Common myeloid progenitor, CD34-positive (primary cell): Measurements from ENCODE around the gene CAMTA1.

Experiments
- CTCF ChIA-PET: fragments of 350-600 bp; sonication (Branson Sonifier 250); formaldehyde crosslinking; loops from one replicate; lab custom pipeline; 2021; ENCODE audit warnings: antibody characterized with exemption; lab: Charles Lee
- POLR2A ChIA-PET: fragments of 350-600 bp; sonication (Branson Sonifier 250); formaldehyde crosslinking; loops from one replicate; lab custom pipeline; 2021; ENCODE audit warnings: antibody characterized with exemption; lab: Charles Lee
- DNase-seq, 3 donors: peaks; one replicate each; pipeline versions ENCODE4 v3.0.0 to v3.0.0-alpha.2; 2013
- H3K27ac ChIP-seq, 2 experiments: 1 replicate in 1 of 2; 2 replicates in 1 of 2; pipeline ENCODE4 v1.7.0; 2013; ENCODE audit warnings: inconsistent platforms in 2 of 2, low read length in 2 of 2, mild to moderate bottlenecking in 2 of 2, low read depth in 1 of 2, moderate library complexity in 1 of 2; ENCODE audit not compliant: severe bottlenecking in 2 of 2, insufficient read depth in 1 of 2, poor library complexity in 1 of 2
- H3K27me3 ChIP-seq, 5 experiments: replicated peaks in 2 of 5; 1 replicate in 3 of 5; 2 replicates in 2 of 5; pipeline versions ENCODE4 v1.6.1 to v1.7.0; 2013; ENCODE audit warnings: low read length in 4 of 5, mild to moderate bottlenecking in 2 of 5, moderate library complexity in 2 of 5, inconsistent platforms in 1 of 5; ENCODE audit not compliant: insufficient read depth in 5 of 5, control insufficient read depth in 4 of 5
- H3K36me3 ChIP-seq, 4 experiments: 1 replicate in 2 of 4; 2 replicates in 2 of 4; pipeline versions ENCODE4 v1.6.1 to v1.7.0; 2013; ENCODE audit warnings: low read length in 3 of 4, control low read depth in 1 of 4, mild to moderate bottlenecking in 1 of 4; ENCODE audit not compliant: control insufficient read depth in 4 of 4, insufficient read depth in 4 of 4
- H3K4me1 ChIP-seq, 4 experiments: 1 replicate in 3 of 4; 2 replicates in 1 of 4; pipeline versions ENCODE4 v1.6.1 to v1.7.1; 2013; ENCODE audit warnings: low read length in 3 of 4, mild to moderate bottlenecking in 3 of 4, control low read depth in 1 of 4, inconsistent platforms in 1 of 4, moderate library complexity in 1 of 4; ENCODE audit not compliant: control insufficient read depth in 4 of 4, insufficient read depth in 4 of 4; ENCODE audit errors: control extremely low read depth in 1 of 4
- H3K4me3 ChIP-seq, 7 experiments: 1 replicate in 4 of 7; 2 replicates in 3 of 7; pipeline versions ENCODE4 v1.5.1 to v1.7.0; 2013; ENCODE audit warnings: mild to moderate bottlenecking in 7 of 7, low read length in 6 of 7, moderate library complexity in 6 of 7, inconsistent platforms in 2 of 7, low read depth in 2 of 7, control low read depth in 1 of 7; ENCODE audit not compliant: insufficient read depth in 4 of 7, control insufficient read depth in 1 of 7; ENCODE audit errors: extremely low read depth in 1 of 7
- H3K9me3 ChIP-seq, 5 experiments: 1 replicate in 4 of 5; 2 replicates in 1 of 5; pipeline versions ENCODE4 v1.6.1 to v1.7.1; 2013; ENCODE audit warnings: low read length in 4 of 5, mild to moderate bottlenecking in 2 of 5, inconsistent platforms in 1 of 5, low read depth in 1 of 5, moderate library complexity in 1 of 5; ENCODE audit not compliant: control insufficient read depth in 4 of 5, insufficient read depth in 2 of 5; ENCODE audit errors: control extremely low read depth in 1 of 5
- WGBS: methylation state at CpG from one replicate; pipeline ENCODE4 v1.1.5; 2013; ENCODE audit not compliant: insufficient coverage; 5-methylcytosine and 5-hydroxymethylcytosine counted together

Gene CAMTA1

DNA sequence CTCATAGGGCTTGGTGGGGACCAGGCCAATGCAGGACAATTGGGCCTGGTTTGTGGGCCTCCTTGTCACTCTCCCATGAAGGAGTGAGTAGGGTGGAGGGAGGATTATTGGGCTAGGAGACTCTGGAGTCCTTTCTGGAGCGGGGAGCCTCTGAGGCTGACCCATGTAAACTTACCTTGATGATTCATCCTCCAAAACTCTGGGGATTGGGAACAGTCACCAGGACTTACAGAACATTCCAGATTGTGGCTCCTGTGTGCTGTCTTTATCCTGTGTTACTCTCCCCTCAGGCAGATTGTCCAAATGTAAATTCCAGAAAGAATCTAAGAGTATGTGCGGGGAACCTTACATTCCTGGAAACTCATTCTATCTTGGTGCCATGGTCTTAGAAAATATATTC, 197.6 kb downstream of the CAMTA1 start:
- no peaks in the 10 kb centered on the region for H3K9me3 ChIP-seq
- no peak overlapping the region for H3K27ac ChIP-seq
- 100% methylated on average over 1 of the region's 2 CpGs for WGBS
- H3K4me1 ChIP-seq = no peaks in the 10 kb centered on the region
- DNase-seq = no peak
- POLR2A ChIA-PET = no interaction called here
- H3K36me3 ChIP-seq = no peaks in the 10 kb centered on the region
- no peak overlapping the region for H3K4me3 ChIP-seq
- CTCF ChIA-PET = no interaction called here
- peaks cover 0 to 5% (median 0%) of the 10 kb centered on the region in 5 experiments for H3K27me3 ChIP-seq

- no peak for DNase-seq
- no peak overlapping the region for H3K4me3 ChIP-seq
- CTCF ChIA-PET = no interaction called here
Measured at GRCh38 chr1:6984536-6984935, 199.3 kb downstream of the CAMTA1 start.

GRCh38 chr1:6984986-6985385, 199.7 kb downstream of the CAMTA1 start:
- H3K27ac ChIP-seq = no peak overlapping the region
- 74% methylated on average over 6 of the region's 7 CpGs for WGBS
- peaks cover 0 to 7% (median 2%) of the 10 kb centered on the region in 5 experiments for H3K27me3 ChIP-seq
- ChIA-PET CTCF (no interaction called here), POLR2A (no interaction called here)
- H3K4me3 ChIP-seq = no peak overlapping the region
- no peaks in the 10 kb centered on the region for H3K36me3 ChIP-seq
- no peak for DNase-seq
- H3K9me3 ChIP-seq = peaks cover 0 to 2% (median 0%) of the 10 kb centered on the region in 5 experiments
- H3K4me1 ChIP-seq = no peaks in the 10 kb centered on the region

More at GRCh38 chr1:6984536-6984935, 199.3 kb downstream of the CAMTA1 start:
- POLR2A ChIA-PET = no interaction called here
- WGBS = 95% methylated on average over 11 of the region's 14 CpGs
- no peaks in the 10 kb centered on the region for H3K36me3 ChIP-seq
- no peaks in the 10 kb centered on the region for H3K4me1 ChIP-seq
- peaks cover 0 to 2% (median 0%) of the 10 kb centered on the region in 5 experiments for H3K9me3 ChIP-seq
- H3K27me3 ChIP-seq = peaks cover 0 to 7% (median 0%) of the 10 kb centered on the region in 5 experiments
- H3K27ac ChIP-seq = no peak overlapping the region

GRCh38 chr1:6985549-6986276, 200.5 kb downstream of the CAMTA1 start:
- WGBS = 96% methylated on average over 11 of the region's 17 CpGs
- no peak overlapping the region for H3K4me3 ChIP-seq
- no peak for DNase-seq
- no peaks in the 10 kb centered on the region for H3K4me1 ChIP-seq
- H3K27me3 ChIP-seq = peaks cover 0 to 5% (median 2%) of the 10 kb centered on the region in 5 experiments
- no peaks in the 10 kb centered on the region for H3K36me3 ChIP-seq
- peaks cover 0 to 2% (median 0%) of the 10 kb centered on the region in 5 experiments for H3K9me3 ChIP-seq
- POLR2A ChIA-PET = no interaction called here
- no peak overlapping the region for H3K27ac ChIP-seq
- CTCF ChIA-PET = no interaction called here

- CTCF ChIA-PET = no interaction called here
- H3K27ac ChIP-seq = no peak overlapping the region
- H3K4me1 ChIP-seq = no peaks in the 10 kb centered on the region
- H3K36me3 ChIP-seq = no peaks in the 10 kb centered on the region
- POLR2A ChIA-PET = no interaction called here
- no peak overlapping the region for H3K4me3 ChIP-seq
- WGBS = 97% methylated on average over 5 of the region's 8 CpGs
- DNase-seq = no peak
- H3K9me3 ChIP-seq = peaks cover 0 to 2% (median 0%) of the 10 kb centered on the region in 5 experiments
- H3K27me3 ChIP-seq = peaks cover 0 to 5% (median 2%) of the 10 kb centered on the region in 5 experiments
Measured at GRCh38 chr1:6986281-6986680, 201.0 kb downstream of the CAMTA1 start.

DNA sequence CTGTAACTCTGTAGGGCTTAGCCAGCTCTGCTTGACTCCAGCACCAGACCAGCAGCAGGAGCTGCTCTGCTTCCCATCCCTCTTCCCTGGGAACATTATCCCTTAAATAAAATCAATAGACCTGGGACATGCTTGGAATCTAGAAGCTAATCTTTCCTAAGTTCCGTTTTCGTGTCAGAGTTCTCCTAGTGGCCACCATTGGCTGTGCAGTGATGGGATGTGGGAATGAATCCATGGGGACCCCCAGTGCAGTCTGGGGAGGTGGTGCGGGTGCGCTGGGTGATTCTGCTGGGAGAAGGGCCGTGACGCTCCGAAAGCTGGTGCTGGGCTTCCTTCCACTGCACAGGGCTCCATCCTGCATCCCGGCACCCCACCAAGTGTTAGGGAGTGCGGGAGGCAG, 202.7 kb downstream of the CAMTA1 start:
- POLR2A ChIA-PET = no interaction called here
- WGBS = 98% methylated on average over 9 of the region's 9 CpGs
- Histone ChIP-seq H3K4me3 (no peak overlapping the region), H3K9me3 (peaks cover 0 to 4% (median 0%) of the 10 kb centered on the region in 5 experiments), H3K36me3 (no peaks in the 10 kb centered on the region), H3K4me1 (no peaks in the 10 kb centered on the region), H3K27ac (no peak overlapping the region), H3K27me3 (peaks cover 0 to 5% (median 2%) of the 10 kb centered on the region in 5 experiments)
- no peak for DNase-seq
- CTCF ChIA-PET = no interaction called here

DNA sequence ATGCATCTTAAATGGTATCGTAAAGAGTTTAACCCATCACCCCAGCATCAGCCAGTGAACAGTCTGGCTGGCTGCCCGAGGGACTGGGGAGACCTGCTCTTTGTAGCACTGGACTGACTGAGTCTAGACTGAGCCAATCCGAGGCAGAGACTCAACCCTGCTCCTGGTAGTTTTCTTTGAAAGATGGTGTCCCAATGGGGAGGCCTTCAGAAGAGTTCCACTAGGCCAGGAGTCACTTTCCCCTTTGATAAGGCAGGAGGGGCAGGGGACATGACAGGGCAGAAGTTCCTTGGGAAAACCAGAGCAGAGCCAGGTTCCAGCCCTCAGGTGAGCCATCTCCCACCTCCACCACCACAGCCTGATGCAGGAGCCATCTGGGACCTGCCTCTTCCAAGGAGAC, 203.5 kb downstream of the CAMTA1 start:
- no peaks in the 10 kb centered on the region for H3K36me3 ChIP-seq
- no peaks in the 10 kb centered on the region for H3K4me1 ChIP-seq
- no peak overlapping the region for H3K27ac ChIP-seq
- POLR2A ChIA-PET = no interaction called here
- 96% methylated on average over 3 of the region's 3 CpGs for WGBS
- H3K9me3 ChIP-seq = peaks cover 0 to 9% (median 2%) of the 10 kb centered on the region in 5 experiments
- CTCF ChIA-PET = no interaction called here
- peaks cover 0 to 5% (median 2%) of the 10 kb centered on the region in 5 experiments for H3K27me3 ChIP-seq
- no peak overlapping the region for H3K4me3 ChIP-seq
- DNase-seq = no peak
